ENCODE data around the gene GIT2.
"Not testable (repeated sequence)": the region's sequence is repeated elsewhere in the genome, so short reads cannot be mapped to it uniquely, and the experiment has no call there.

Gene GIT2

DNA sequence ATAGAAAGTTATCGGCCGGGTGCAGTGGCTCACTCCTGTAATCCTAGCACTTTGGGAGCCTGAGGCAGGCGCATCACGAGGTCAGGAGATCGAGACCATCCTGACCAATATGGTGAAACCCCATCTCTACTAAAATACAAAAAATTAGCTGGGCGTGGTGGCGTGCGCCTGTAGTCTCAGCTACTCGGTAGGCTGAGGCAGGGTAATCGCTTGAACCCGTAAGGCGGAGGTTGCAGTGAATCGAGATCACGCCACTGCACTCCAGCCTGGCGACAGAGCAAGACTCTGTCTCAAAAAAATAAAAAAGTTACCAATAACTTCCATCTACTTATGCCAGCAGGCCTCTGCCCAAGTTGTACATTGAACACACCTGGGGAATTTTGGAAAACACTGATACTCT is 96.8 kb downstream of the GIT2 start:
- H2AK5ac ChIP-seq (ENCODE audit: low read length); H3K9ac ChIP-seq (ENCODE audit: low read length); H4K8ac ChIP-seq (ENCODE audit: low read depth, low read length); H3K27me3 ChIP-seq (ENCODE audit: insufficient read depth, low read length); H3K27ac ChIP-seq (ENCODE audit: low read depth, low read length); H3K4me2 ChIP-seq (ENCODE audit: low read length); H3K18ac ChIP-seq (ENCODE audit: low read length); H3K23ac ChIP-seq (ENCODE audit: low read length); DNase-seq; H3K14ac ChIP-seq (ENCODE audit: low read length); H2BK120ac ChIP-seq (ENCODE audit: insufficient read depth, low read length, poor library complexity); H4K12ac ChIP-seq (ENCODE audit: low read depth, low read length); H4K91ac ChIP-seq (ENCODE audit: low read depth, low read length); H3K79me1 ChIP-seq (ENCODE audit: low read length); H2BK5ac ChIP-seq (ENCODE audit: low read depth, low read length, poor library complexity); H2AFZ ChIP-seq (ENCODE audit: insufficient read depth, low read length, poor library complexity); H3K9me3 ChIP-seq (ENCODE audit: insufficient read depth, low read depth, low read length); H3K4ac ChIP-seq (ENCODE audit: low read depth, low read length); H3K4me3 ChIP-seq (ENCODE audit: low read depth, low read length); H3K4me1 ChIP-seq (ENCODE audit: control insufficient read depth in 1 of 2, insufficient read depth in 2 of 2, low read length in 2 of 2); H2BK12ac ChIP-seq (ENCODE audit: low read length); H3K79me2 ChIP-seq (ENCODE audit: control insufficient read depth, insufficient read depth, low read length, poor library complexity): not testable (repeated sequence)
- peaks cover 9 to 11% of the 10 kb centered on the region in 2 experiments for H3K36me3 ChIP-seq (ENCODE audit: control insufficient read depth in 1 of 2, insufficient read depth in 2 of 2, low read length in 2 of 2)
- no CpG with 5 or more reads among the region's 15 CpGs for WGBS (ENCODE audit: extremely low coverage, insufficient coverage, insufficient read length)

DNA sequence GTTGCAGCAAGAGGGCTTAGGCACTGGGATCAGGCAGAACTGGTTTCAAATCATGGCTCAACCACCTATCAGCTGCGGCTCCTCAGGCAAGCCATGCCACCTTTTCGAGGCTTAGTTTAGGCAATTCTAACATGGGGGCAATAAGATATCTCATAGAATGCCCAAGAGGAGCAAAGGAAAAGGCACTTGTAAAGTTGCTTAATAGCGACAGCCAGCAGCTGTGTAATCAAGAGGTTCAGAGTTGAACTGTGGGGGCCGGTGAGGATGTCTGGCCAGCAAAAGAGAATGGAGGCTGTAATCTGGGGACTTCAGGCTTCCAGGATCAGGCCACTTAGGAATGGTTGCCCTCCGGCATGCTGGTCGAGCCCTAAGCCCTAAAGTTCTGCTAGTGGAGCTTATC is 99.1 kb downstream of the GIT2 start:
- H2BK120ac ChIP-seq (ENCODE audit: insufficient read depth, low read length, poor library complexity), result no peak overlapping the region
- H3K36me3 ChIP-seq (ENCODE audit: control insufficient read depth in 1 of 2, insufficient read depth in 2 of 2, low read length in 2 of 2), result no peaks in the 10 kb centered on the region
- no peaks in the 10 kb centered on the region for H3K9me3 ChIP-seq (ENCODE audit: insufficient read depth, low read depth, low read length)
- H3K9ac ChIP-seq (ENCODE audit: low read length), result peak overlapping the region; percentile 20
- H3K4me3 ChIP-seq (ENCODE audit: low read depth, low read length), result no peak overlapping the region
- H3K27ac ChIP-seq (ENCODE audit: low read depth, low read length), result no peak overlapping the region
- no CpG with 5 or more reads among the region's 6 CpGs for WGBS (ENCODE audit: extremely low coverage, insufficient coverage, insufficient read length)
- no peak overlapping the region for H3K14ac ChIP-seq (ENCODE audit: low read length)
- no peak overlapping the region for H3K18ac ChIP-seq (ENCODE audit: low read length)
- no peak overlapping the region for H4K12ac ChIP-seq (ENCODE audit: low read depth, low read length)
- peaks cover 5% of the 10 kb centered on the region for H3K79me1 ChIP-seq (ENCODE audit: low read length)
- no peak overlapping the region for H2AFZ ChIP-seq (ENCODE audit: insufficient read depth, low read length, poor library complexity)
- H3K4ac ChIP-seq (ENCODE audit: low read depth, low read length), result no peak overlapping the region
- H3K23ac ChIP-seq (ENCODE audit: low read length), result no peak overlapping the region
- H3K27me3 ChIP-seq (ENCODE audit: insufficient read depth, low read length), result no peaks in the 10 kb centered on the region
- no peak overlapping the region for H3K4me2 ChIP-seq (ENCODE audit: low read length)
- no peak overlapping the region for H2BK5ac ChIP-seq (ENCODE audit: low read depth, low read length, poor library complexity)
- H4K8ac ChIP-seq (ENCODE audit: low read depth, low read length), result no peak overlapping the region
- peaks cover 5% of the 10 kb centered on the region for H3K79me2 ChIP-seq (ENCODE audit: control insufficient read depth, insufficient read depth, low read length, poor library complexity)
- H4K91ac ChIP-seq (ENCODE audit: low read depth, low read length), result no peak overlapping the region
- DNase-seq, result no peak
- no peak overlapping the region for H2BK12ac ChIP-seq (ENCODE audit: low read length)
- H3K4me1 ChIP-seq (ENCODE audit: control insufficient read depth in 1 of 2, insufficient read depth in 2 of 2, low read length in 2 of 2), result peaks cover 2 to 5% of the 10 kb centered on the region in 2 experiments
- H2AK5ac ChIP-seq (ENCODE audit: low read length), result no peak overlapping the region

DNA sequence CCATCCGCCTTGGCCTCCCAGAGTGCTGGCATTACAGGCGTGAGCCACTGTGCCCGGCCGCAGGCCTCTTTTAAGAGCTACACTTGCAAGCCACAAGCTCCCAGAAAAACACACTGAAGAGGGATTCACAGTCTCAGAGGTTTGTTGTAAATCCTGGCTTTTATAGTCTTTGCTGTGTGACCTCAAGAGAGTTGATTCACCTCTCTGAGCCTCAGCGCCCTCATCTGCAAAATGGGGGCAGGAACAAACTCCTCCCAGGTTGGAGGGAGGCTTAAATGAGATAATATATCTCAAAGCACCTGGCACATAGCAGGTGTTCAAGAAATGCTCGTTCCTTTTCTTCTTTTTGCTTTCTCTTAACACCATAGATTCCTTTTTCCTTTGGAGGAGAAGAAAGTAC is 100.0 kb downstream of the GIT2 start:
- Histone ChIP-seq H4K12ac (ENCODE audit: low read depth, low read length) (no peak overlapping the region), H3K27me3 (ENCODE audit: insufficient read depth, low read length) (no peaks in the 10 kb centered on the region), H3K4me3 (ENCODE audit: low read depth, low read length) (no peak overlapping the region), H3K9me3 (ENCODE audit: insufficient read depth, low read depth, low read length) (no peaks in the 10 kb centered on the region), H3K4ac (ENCODE audit: low read depth, low read length) (no peak overlapping the region), H2BK5ac (ENCODE audit: low read depth, low read length, poor library complexity) (no peak overlapping the region), H4K8ac (ENCODE audit: low read depth, low read length) (no peak overlapping the region), H2BK120ac (ENCODE audit: insufficient read depth, low read length, poor library complexity) (no peak overlapping the region), H3K23ac (ENCODE audit: low read length) (no peak overlapping the region), H2BK12ac (ENCODE audit: low read length) (no peak overlapping the region), H4K91ac (ENCODE audit: low read depth, low read length) (no peak overlapping the region), H3K36me3 (ENCODE audit: control insufficient read depth in 1 of 2, insufficient read depth in 2 of 2, low read length in 2 of 2) (no peaks in the 10 kb centered on the region), H2AK5ac (ENCODE audit: low read length) (no peak overlapping the region), H3K18ac (ENCODE audit: low read length) (no peak overlapping the region), H3K14ac (ENCODE audit: low read length) (no peak overlapping the region), H3K4me2 (ENCODE audit: low read length) (no peak overlapping the region), H3K4me1 (ENCODE audit: control insufficient read depth in 1 of 2, insufficient read depth in 2 of 2, low read length in 2 of 2) (peaks cover 2 to 5% of the 10 kb centered on the region in 2 experiments), H3K27ac (ENCODE audit: low read depth, low read length) (no peak overlapping the region), H3K79me2 (ENCODE audit: control insufficient read depth, insufficient read depth, low read length, poor library complexity) (peaks cover 5% of the 10 kb centered on the region), H2AFZ (ENCODE audit: insufficient read depth, low read length, poor library complexity) (no peak overlapping the region), H3K79me1 (ENCODE audit: low read length) (peaks cover 5% of the 10 kb centered on the region), H3K9ac (ENCODE audit: low read length) (no peak overlapping the region)
- DNase-seq, result no peak
- WGBS (ENCODE audit: extremely low coverage, insufficient coverage, insufficient read length), result no CpG with 5 or more reads among the region's 6 CpGs

DNA sequence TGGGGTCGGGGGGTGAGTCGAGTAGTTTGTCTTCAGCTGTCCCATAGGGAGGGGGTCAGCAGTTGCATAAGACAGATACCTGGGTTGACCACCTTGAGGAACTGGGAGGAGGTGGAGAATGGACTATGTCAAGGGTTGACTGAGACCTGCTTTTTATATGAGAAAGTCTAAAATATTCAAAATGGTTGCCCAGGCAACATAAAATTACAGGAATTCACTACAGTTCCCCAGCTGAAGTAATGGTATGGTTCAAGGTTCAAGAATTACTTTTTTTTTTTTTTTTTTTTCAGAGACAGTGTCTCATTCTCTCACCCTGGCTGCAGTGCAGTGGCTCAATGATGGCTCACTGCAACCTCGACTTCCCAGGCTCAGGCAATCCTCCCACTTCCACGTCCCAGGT is 101.2 kb downstream of the GIT2 start:
- Histone ChIP-seq H3K14ac (ENCODE audit: low read length) (no peak overlapping the region), H2BK12ac (ENCODE audit: low read length) (no peak overlapping the region), H3K18ac (ENCODE audit: low read length) (no peak overlapping the region), H3K4me1 (ENCODE audit: control insufficient read depth in 1 of 2, insufficient read depth in 2 of 2, low read length in 2 of 2) (peaks cover 0 to 1% of the 10 kb centered on the region in 2 experiments), H3K23ac (ENCODE audit: low read length) (no peak overlapping the region), H3K79me1 (ENCODE audit: low read length) (no peaks in the 10 kb centered on the region), H3K9me3 (ENCODE audit: insufficient read depth, low read depth, low read length) (no peaks in the 10 kb centered on the region), H3K4me2 (ENCODE audit: low read length) (no peak overlapping the region), H3K4me3 (ENCODE audit: low read depth, low read length) (no peak overlapping the region), H3K79me2 (ENCODE audit: control insufficient read depth, insufficient read depth, low read length, poor library complexity) (peaks cover 2% of the 10 kb centered on the region), H2BK5ac (ENCODE audit: low read depth, low read length, poor library complexity) (no peak overlapping the region), H3K36me3 (ENCODE audit: control insufficient read depth in 1 of 2, insufficient read depth in 2 of 2, low read length in 2 of 2) (no peaks in the 10 kb centered on the region), H2AK5ac (ENCODE audit: low read length) (no peak overlapping the region), H3K9ac (ENCODE audit: low read length) (no peak overlapping the region), H2BK120ac (ENCODE audit: insufficient read depth, low read length, poor library complexity) (no peak overlapping the region), H3K27ac (ENCODE audit: low read depth, low read length) (no peak overlapping the region), H3K27me3 (ENCODE audit: insufficient read depth, low read length) (no peaks in the 10 kb centered on the region), H4K12ac (ENCODE audit: low read depth, low read length) (no peak overlapping the region), H3K4ac (ENCODE audit: low read depth, low read length) (no peak overlapping the region), H4K91ac (ENCODE audit: low read depth, low read length) (no peak overlapping the region), H2AFZ (ENCODE audit: insufficient read depth, low read length, poor library complexity) (no peak overlapping the region), H4K8ac (ENCODE audit: low read depth, low read length) (no peak overlapping the region)
- no peak for DNase-seq
- no CpG with 5 or more reads among the region's 4 CpGs for WGBS (ENCODE audit: extremely low coverage, insufficient coverage, insufficient read length)
